HG03565 (cell line): Measurements from ENCODE around the gene MICAL1.
A peak's percentile ranks its signal among the peaks of the same experiment; 100 is the strongest.
"Not testable (repeated sequence)": the region's sequence is repeated elsewhere in the genome, so short reads cannot be mapped to it uniquely, and the experiment has no call there.

Experiments
- ATAC-seq: cut with Tn5 transposase; IDR thresholded peaks from one replicate; pipeline ENCODE4 v1.9.1; 2021; ENCODE audit warnings: mild to moderate bottlenecking, moderate library complexity; ENCODE audit not compliant: unreplicated experiment

The MICAL1 gene

GRCh38 chr6:109477184-109477583, 21.6 kb upstream of the MICAL1 start:
- ATAC-seq = no peak

- ATAC-seq = no peak
Measured at GRCh38 chr6:109475625-109476024, 20.1 kb upstream of the MICAL1 start.

- no peak for ATAC-seq
Measured at GRCh38 chr6:109474995-109475394, 19.4 kb upstream of the MICAL1 start.

GRCh38 chr6:109473120-109473519, 17.5 kb upstream of the MICAL1 start:
- no peak for ATAC-seq

GRCh38 chr6:109472132-109472995, 16.8 kb upstream of the MICAL1 start:
- ATAC-seq = peak; percentile 38

GRCh38 chr6:109471105-109471810, 15.7 kb upstream of the MICAL1 start:
- ATAC-seq = no peak

- ATAC-seq = no peak
Measured at GRCh38 chr6:109469591-109470189, 14.1 kb upstream of the MICAL1 start.

GRCh38 chr6:109467696-109468095, 12.1 kb upstream of the MICAL1 start:
- no peak for ATAC-seq

GRCh38 chr6:109466212-109466923, 10.8 kb upstream of the MICAL1 start:
- ATAC-seq = no peak

- no peak for ATAC-seq
Measured at GRCh38 chr6:109465772-109466171, 10.2 kb upstream of the MICAL1 start.

GRCh38 chr6:109461733-109462526, 6.4 kb upstream of the MICAL1 start:
- no peak for ATAC-seq

- not testable (repeated sequence) for ATAC-seq
Measured at GRCh38 chr6:109461205-109461604, 5.6 kb upstream of the MICAL1 start.

GRCh38 chr6:109460161-109460829, 4.7 kb upstream of the MICAL1 start:
- ATAC-seq = no peak

GRCh38 chr6:109458774-109459531, 3.4 kb upstream of the MICAL1 start:
- ATAC-seq = peak; percentile 26

GRCh38 chr6:109457562-109457996, 2.0 kb upstream of the MICAL1 start:
- ATAC-seq = no peak

GRCh38 chr6:109456710-109457561, 1.4 kb upstream of the MICAL1 start:
- no peak for ATAC-seq

- ATAC-seq = no peak
Measured at GRCh38 chr6:109456111-109456583, 575 bp upstream of the MICAL1 start.
